HG03159 (cell line): ENCODE results near the gene NBPF11.
"Not testable (repeated sequence)": the region's sequence is repeated elsewhere in the genome, so short reads cannot be mapped to it uniquely, and the experiment has no call there.

Experiments used
- ATAC-seq: cut with Tn5 transposase; IDR thresholded peaks from one replicate; pipeline ENCODE4 v1.9.1; 2021; ENCODE audit warnings: mild to moderate bottlenecking, moderate library complexity; ENCODE audit not compliant: unreplicated experiment

Gene NBPF11

GRCh38 chr1:148151911-148152656 lies at the start of gene NBPF11:
TSS of gene NBPF11 (minus strand) at chr1:148152281. CDS start at chr1:148127003, 25,278 bp downstream.
- peak; percentile 72 for ATAC-seq

DNA sequence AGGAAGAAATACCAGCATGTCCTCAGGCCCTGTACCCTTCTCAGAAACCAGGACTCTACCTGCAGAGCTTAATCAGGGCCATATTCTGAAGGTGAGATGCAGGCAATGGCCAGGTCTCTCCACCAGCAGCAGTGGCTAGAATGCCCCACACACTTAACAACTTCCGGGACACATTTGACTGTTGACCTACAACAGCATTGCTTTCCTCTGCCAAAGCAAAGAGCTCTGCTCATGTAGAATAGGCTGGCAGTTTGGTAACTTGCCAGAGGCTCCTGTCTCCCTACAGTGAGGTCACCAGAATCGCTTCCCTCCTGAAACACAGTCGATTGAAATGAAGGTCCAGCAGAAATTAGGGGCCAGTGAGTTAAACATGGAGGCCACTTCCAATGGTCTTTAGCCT lies 45.3 kb upstream of the NBPF11 start:
- not testable (repeated sequence) for ATAC-seq

GRCh38 chr1:148196949-148197348 lies 44.9 kb upstream of the NBPF11 start:
- ATAC-seq = not testable (repeated sequence)

DNA sequence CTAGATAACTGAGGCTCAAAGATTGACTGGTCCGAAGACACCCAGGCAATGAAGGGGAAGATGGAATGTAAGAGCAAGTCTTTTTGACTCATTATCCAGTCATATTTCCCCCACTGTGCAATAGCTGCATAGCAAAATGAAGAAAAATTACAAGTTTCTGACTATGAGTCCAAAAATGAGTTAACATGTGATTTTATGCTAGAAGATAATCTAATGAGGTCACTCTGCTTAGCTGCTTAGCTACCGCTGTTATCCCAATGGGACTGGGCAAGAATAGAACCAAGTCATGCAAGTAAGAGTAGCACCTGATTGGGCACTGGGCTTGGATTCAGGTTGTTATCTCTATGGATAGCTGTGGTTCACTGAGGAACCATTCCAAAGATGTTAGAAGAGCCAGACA lies 43.0 kb upstream of the NBPF11 start:
- ATAC-seq = not testable (repeated sequence)

- not testable (repeated sequence) for ATAC-seq
These were observed 36.7 kb upstream of the NBPF11 start for GRCh38 chr1:148188768-148189167.

GRCh38 chr1:148178682-148179081 lies 26.6 kb upstream of the NBPF11 start:
- not testable (repeated sequence) for ATAC-seq

DNA sequence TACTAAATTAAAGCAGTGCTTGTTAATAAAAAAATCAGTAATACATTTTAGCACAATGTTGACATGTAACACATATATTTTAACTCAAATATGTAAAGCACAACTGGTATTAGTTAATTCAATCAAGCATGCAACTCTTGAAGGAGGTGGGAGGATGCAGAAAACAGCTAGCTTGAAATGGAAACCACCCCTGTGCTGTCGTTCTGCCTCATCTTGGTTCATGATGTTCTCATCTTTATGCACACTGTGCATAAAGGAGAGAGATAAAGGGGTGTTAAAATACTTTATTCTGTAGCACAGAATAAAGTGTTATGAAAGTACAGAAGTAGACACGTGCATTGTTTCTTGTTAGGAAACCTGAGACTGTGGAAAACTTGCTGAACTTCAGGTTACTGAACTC lies 23.3 kb upstream of the NBPF11 start:
- ATAC-seq = not testable (repeated sequence)

- not testable (repeated sequence) for ATAC-seq
These were observed 19.9 kb upstream of the NBPF11 start for GRCh38 chr1:148171995-148172394.

DNA sequence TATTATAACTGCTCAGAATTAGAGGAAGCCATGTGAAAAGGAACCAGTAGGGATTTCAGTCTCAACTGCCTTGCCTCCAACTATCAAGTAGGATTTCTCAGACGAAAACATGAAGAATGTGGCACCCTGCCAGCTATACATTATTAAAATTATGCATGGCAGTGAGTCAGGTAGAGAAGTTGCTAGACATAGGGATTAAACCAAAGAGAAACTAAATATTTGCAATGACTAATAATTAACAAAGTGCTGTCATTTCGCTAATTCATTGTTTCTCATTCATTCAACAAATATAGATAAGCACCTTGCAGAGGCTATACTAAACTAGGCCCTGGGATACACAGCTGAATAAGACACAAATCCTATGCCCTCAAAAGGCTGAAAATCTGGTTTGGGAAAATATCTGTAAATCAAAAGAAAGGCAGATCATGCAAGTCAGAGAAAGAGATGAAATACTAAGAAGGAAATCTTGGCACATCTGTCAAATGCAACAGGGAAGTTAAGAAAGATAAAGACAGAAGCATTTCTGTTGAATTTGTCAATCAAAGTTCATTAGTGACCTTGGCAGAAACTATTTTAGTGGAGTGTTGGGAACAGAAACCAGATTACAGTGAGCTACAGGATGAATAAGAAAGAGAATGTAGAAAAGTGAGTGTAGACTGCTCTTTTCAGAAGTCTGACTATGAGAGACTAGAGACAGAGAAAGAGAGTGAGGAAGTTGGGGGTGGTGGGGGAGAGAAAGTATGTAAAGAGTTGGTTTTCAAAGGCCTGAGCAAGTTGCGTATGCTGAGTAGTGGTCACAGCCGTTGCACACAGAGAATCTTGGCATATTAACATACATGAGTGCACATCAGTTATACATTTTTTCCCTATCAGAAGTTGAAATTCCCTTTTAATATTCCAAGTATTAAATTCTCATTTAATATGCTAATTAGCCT lies 14.7 kb upstream of the NBPF11 start:
- ATAC-seq = no peak

DNA sequence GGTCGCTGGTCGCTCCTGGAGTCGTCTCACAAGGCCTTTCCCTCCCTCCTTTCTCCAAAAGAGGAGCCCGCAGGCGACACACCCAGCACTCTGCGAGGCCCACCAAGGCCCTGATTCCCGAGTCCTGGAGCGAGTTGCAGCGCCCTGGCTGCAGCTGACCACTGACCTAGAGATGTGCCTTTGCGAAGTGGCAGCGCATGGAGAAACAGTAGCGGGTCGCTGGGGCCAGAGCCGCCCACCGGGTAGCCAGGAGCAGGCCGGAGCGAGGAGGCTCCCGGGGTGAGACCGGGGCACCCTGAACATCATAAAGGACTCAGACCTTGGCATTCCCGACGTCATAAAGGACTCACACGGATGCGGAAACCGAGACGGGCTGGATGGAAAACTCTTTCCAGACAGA lies 10.3 kb upstream of the NBPF11 start:
- ATAC-seq = no peak

- no peak for ATAC-seq
These were observed 9.2 kb upstream of the NBPF11 start for GRCh38 chr1:148161053-148161901.

DNA sequence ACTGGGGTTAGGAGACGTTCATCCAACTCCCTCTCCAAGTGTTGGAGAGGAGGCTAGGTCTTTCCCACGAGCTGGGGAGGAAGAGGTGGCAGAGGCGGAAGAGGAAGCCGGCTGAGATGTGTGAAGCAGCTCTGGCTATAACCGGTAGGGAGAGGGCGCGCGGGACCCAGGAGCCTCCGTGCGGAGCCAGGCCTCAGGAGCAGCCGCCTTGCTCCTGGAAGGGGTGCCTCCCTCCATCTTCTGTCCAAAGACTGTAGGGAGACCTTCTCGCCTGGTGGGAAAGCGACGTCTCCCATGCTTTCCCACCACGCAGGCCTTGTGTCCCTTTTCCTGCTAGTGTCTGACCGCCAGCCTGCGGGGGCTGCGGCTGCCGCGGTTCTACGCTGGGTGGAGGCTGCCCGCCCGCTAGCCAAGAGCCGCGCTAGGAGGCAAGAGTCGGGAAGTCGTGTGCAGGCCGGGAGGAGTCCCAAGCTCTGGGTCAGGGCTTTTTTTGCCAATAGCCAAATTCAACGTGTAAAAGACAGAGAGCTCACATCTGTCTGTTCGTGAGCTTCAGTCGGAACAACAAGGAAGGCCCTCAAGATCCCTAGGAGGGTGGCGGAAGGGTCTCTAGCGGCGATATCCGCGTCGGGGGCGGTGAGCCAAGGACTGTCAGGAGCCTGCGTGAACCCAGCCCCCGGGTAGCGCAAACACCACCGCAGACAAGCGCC lies 8.4 kb upstream of the NBPF11 start:
- no peak for ATAC-seq

DNA sequence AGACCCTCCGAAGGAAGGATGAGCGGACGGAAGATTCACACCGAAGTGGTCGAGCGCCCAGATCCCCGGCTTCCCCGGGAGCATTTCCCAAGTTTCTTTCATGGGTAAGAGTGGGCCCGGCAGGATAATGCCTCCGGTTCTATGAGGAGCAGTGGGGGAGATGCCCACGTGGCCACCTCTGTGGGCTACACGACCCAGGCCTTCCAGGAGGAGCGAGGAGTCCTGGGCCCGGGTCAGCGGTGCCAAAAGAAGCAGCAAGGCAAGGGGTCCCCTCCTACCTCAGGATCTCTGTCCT lies 7.9 kb upstream of the NBPF11 start:
- ATAC-seq = no peak

DNA sequence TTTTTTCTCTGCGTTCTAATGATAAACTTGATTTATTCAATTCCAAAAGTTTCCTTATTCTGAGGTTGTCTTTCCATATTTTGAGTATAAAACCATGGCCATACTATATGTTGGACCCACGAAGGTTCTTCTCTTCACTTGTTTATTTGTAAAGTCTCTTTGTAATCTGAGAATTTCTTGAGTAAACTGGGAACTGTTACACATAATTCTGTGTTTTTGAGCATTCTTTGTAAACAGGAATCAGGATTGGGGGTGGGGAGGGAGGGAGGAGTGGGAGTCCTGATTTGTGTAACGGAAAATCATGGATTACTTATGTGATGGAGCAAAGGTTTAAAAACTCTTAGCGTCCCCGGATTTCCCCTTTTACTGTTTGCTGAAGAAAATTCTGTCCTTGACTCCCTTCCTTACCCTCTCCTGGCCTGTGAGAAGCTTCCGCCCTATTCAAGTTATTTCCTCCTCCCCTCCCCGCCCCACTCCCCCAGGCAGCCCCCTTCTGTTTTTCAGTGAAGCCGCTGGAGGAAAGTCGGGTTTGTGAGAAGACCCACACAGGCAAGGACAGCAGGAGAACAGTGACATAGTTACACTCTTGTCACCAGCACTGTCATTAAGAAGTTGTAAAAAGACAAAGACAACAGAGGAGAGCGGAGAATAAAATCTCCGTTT lies 6.4 kb upstream of the NBPF11 start:
- no peak for ATAC-seq

DNA sequence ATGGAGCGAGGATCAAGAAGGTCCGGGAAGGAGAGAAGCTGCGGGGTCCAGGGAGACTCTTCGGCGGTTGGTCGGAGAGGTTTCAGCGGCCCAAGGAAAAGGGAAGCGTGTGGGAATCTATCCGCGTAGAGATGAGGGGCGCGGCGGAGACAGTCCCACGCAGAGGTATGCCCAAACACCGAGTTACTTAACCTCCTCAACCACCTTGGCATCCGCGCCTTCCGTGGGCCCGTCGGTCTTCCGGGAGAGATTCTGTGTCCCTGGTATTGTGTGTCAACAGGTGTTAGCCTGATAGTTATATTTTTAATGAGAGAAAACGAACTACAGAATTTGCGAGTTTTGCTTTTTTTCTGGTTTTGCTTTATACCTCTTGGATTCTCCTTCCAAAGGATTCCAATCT lies 5.7 kb upstream of the NBPF11 start:
- ATAC-seq = not testable (repeated sequence)

DNA sequence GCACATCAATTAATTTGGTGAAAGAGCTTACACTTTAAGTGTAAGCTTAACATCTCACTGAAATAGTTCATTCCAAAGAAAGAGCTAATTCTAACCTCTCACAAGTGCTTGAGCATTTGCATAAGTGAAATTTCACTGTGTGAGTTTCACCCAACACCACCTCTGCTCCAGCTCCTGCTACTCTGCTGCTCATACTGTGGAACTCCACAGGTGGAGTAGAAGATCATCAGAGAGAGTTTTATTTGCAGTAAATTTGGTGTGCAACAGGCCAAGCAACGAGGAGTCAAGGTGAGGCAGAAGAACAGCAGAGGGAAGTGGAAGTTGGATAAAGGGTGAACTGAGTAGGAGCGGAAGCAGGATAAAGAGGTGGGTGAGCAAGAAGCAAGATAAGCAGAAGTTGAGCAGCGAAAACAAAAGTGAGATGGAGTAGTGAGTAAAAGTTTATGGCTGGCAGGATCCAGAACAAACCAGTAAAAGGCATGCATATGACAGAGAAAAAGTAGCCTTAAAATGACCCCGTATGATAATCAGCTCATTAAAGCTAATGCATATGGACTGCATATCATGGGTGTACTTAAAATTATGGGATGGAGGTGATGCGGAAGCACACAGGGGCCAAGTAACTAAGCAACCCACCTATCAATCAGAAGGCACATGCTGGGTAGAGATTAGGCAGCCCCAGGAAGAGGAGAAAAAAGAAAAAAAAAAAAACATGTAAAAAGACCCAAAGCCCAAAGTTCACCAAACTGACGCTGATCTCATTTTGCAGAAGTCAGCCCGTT lies 3.6 kb upstream of the NBPF11 start:
- ATAC-seq = peak; percentile 48

GRCh38 chr1:148152795-148153194 lies 714 bp upstream of the NBPF11 start:
- ATAC-seq = not testable (repeated sequence)

DNA sequence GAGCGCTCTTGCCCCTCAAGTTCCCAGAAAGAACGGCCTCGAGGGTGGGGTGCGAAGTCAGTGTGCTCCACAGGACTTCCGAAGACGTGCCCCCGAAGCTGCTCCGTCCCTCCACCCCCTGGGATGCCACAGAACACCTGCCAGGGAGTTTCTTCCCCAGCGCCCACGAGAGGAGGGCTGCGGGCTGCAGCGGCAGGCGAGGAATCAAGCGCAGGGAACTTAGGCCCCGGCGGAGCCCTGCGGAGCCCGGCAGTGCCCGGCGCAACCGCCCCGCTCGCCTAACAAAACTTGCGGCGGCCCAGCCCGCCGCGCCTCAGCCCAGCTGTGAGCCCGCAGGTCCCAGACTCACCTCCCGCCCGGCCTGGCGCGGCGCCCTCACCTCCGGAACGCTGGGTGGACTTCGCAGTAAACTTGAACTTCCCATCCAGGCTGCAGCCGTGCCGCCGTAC lies 686 bp downstream of the NBPF11 start:
- ATAC-seq = peak; percentile 20

GRCh38 chr1:148150945-148151344 lies 1.1 kb downstream of the NBPF11 start:
- not testable (repeated sequence) for ATAC-seq
